ENCODE measurements around the gene PPP1R14D. TPM values are rescaled to one million over a fixed set of nuclear protein-coding genes. Genes with fewer than 3 reads are reported as not detected.
A peak's percentile ranks its signal among the peaks of the same experiment; 100 is the strongest.

PPP1R14D gene
- total RNA-seq, 3 donors from 2014 or later: 57.5 to 186 (median 154) TPM

- Histone ChIP-seq H3K4me1 (ENCODE audit: low read depth) (peaks cover 37% of the 10 kb centered on the region), H3K9me3 (no peaks in the 10 kb centered on the region), H3K4me3 (no peak overlapping the region), H3K36me3 (ENCODE audit: low read depth) (peaks cover 4% of the 10 kb centered on the region)
- no peak for TF ChIP-seq CTCF (IDR thresholded peaks at IDR 0.05)
- intact Hi-C loops (cut with DNase I, micrococcal nuclease): no loop called here
- ATAC-seq (no peak), DNase-seq (peak in 1 of 3 donors; percentile 50)
These were observed 56.5 kb downstream of the PPP1R14D start for GRCh38 chr15:40772014-40772413.

GRCh38 chr15:40771242-40771641 is 57.3 kb downstream of the PPP1R14D start:
- intact Hi-C loops (cut with DNase I, micrococcal nuclease): no loop called here
- Histone ChIP-seq H3K9me3 (no peaks in the 10 kb centered on the region), H3K36me3 (ENCODE audit: low read depth) (peaks cover 3% of the 10 kb centered on the region), H3K4me3 (no peak overlapping the region), H3K4me1 (ENCODE audit: low read depth) (peaks cover 37% of the 10 kb centered on the region)
- DNase-seq (peak in 1 of 3 donors; percentile 47), ATAC-seq (no peak)
- no peak for TF ChIP-seq CTCF (IDR thresholded peaks at IDR 0.05)

- peaks cover 44% of the 10 kb centered on the region for H3K4me1 ChIP-seq (ENCODE audit: low read depth)
- H3K9me3 ChIP-seq: no peaks in the 10 kb centered on the region
- DNase-seq (peak; percentile 52 to 73 (median 68)), ATAC-seq (peak; percentile 58)
- no peaks in the 10 kb centered on the region for H3K36me3 ChIP-seq (ENCODE audit: low read depth)
- no peak overlapping the region for H3K4me3 ChIP-seq
- no peak for TF ChIP-seq CTCF (IDR thresholded peaks at IDR 0.05)
- intact Hi-C loops (cut with DNase I, micrococcal nuclease): no loop called here
These were observed 58.3 kb downstream of the PPP1R14D start for GRCh38 chr15:40770147-40770721.

- no peak for TF ChIP-seq CTCF (IDR thresholded peaks at IDR 0.05)
- Histone ChIP-seq H3K4me3 (no peak within 1 kb of the TSS), H3K36me3 (ENCODE audit: low read depth) (no peaks in the 10 kb centered on the region), H3K4me1 (ENCODE audit: low read depth) (peaks cover 51% of the 10 kb centered on the region), H3K9me3 (no peaks in the 10 kb centered on the region)
- ATAC-seq (peak; percentile 68), DNase-seq (peak; percentile 56 to 84 (median 75))
- intact Hi-C loops (cut with DNase I, micrococcal nuclease): no loop called here
These were observed 59.0 kb downstream of the PPP1R14D start, which contains the start of gene C15orf62 for GRCh38 chr15:40769274-40770146. Gene C15orf62, plus strand, starts transcription at chr15:40769980. Its CDS starts 516 bp downstream, at chr15:40770496.

- Histone ChIP-seq H3K36me3 (ENCODE audit: low read depth) (no peaks in the 10 kb centered on the region), H3K9me3 (no peaks in the 10 kb centered on the region), H3K4me1 (ENCODE audit: low read depth) (peaks cover 51% of the 10 kb centered on the region), H3K4me3 (no peak overlapping the region)
- ATAC-seq (peak; percentile 37), DNase-seq (peak; percentile 62 to 73 (median 69))
- intact Hi-C loops (cut with DNase I, micrococcal nuclease): no loop called here
- TF ChIP-seq CTCF (IDR thresholded peaks at IDR 0.05): no peak
These were observed 59.8 kb downstream of the PPP1R14D start for GRCh38 chr15:40768521-40769273.
